GM21717 (cell line): ENCODE measurements around the gene SYCE1.
A peak's percentile ranks its signal among the peaks of the same experiment; 100 is the strongest.
"Not testable (repeated sequence)": the region's sequence is repeated elsewhere in the genome, so short reads cannot be mapped to it uniquely, and the experiment has no call there.

ENCODE experiments used
- ATAC-seq: cut with Tn5 transposase; IDR thresholded peaks from one replicate; pipeline ENCODE4 v1.9.1; 2021; ENCODE audit warnings: mild to moderate bottlenecking, moderate library complexity; ENCODE audit not compliant: unreplicated experiment

Gene SYCE1

DNA sequence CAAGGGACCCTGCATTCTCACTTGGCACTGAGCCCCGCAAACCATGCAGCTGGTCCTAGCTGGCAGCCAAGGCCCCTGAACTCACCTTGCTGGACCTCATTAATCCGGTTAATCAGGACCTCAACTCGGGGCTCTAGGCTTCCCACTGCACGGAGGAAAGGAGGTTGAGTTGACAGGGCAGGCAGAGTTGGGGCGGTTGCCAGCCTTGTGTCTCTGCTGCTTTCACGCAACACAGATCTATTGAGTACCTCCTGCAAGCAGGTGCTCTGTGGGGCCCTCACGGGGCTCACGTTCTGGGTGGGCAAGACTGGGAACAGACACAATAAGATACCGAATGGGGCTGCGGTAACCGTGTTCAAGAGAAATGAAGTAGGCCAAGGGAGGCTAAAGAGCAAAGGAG, 6.2 kb downstream of the SYCE1 start:
- no peak for ATAC-seq

DNA sequence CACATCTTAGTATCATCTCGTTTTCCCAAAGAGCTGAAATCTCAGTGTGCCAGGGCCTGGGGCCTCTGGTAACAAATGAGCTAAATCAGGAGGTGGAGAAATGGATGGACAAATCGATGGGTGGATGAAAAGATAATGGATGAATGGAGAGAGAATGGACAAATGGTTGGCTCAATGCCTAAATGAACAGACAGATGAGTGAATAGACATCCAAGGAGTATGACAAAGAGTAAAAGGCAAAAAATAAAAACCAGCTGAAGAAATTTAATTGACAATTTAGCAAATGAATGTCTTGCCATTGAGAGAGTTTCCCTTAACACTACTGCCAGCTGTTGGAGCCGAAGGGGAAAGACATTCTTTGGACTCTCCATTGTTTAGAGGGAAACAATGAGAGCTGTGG, 8.0 kb downstream of the SYCE1 start:
- no peak for ATAC-seq

DNA sequence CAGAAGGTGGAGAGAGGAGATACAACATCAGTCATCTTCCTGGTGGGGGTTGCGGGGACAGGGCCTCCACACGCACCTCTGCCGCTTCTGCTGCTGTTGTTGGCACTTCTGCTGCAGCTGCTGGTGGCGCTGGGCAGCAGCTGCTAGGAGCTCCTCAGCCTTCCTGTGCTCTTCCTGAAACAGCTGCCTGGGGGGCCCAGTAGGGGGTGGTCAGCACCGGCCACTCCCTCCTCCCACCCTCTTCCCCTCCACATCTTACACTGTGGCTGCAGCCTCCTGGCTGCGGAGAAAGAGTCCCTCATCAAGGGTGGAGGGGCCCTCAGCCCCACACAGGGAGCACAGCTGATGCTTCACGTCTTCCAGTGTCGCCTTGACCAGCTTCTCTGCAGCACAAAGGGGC, 9.9 kb downstream of the SYCE1 start:
- ATAC-seq: no peak

GRCh38 chr10:133554600-133554999, 10.8 kb downstream of the SYCE1 start:
- ATAC-seq: no peak

GRCh38 chr10:133544506-133544905, 20.9 kb downstream of the SYCE1 start:
- ATAC-seq: no peak

- ATAC-seq: not testable (repeated sequence)
Measured at GRCh38 chr10:133541441-133541975, 23.9 kb downstream of the SYCE1 start.

- no peak for ATAC-seq
Measured at GRCh38 chr10:133537546-133538545, 27.5 kb downstream of the SYCE1 start.

DNA sequence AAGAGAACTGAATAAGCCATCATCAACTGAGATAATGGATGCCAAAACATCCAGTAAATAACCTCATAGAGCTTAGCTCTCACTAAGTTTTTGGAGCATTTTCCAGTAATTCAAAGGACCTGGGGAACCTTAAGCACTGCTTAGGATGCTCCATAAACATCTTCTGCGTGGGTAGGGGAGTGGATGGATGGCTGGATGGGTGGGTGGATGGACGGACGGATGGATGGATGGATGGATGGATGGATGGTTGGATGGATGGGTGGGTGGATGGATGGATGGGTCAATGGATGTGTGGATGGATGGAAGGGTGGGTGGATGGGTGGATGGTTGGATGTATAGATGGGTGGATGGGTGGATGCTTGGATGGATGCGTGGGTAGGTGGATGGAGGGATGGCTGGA, 29.2 kb downstream of the SYCE1 start:
- ATAC-seq: no peak

DNA sequence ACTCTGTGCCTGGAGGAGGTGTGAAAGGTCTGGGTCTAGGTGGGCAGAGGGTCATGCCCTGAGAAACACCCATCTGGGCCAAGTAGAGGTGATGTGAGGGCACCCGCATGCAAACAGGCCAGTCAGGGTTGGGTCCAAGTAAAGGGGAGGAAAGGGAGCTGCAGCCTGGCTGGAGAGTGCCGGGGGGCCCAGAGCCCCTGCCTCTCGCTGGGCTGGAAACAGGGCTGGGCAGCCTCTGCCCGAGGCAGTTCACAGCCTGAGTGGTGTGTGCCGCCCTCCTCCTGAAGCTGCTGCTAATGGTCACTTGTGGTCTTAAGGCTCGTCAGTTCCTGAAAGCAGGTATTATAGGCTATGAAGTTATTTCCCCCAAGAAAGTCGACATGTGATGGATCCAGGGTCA, 31.0 kb downstream of the SYCE1 start:
- no peak for ATAC-seq

DNA sequence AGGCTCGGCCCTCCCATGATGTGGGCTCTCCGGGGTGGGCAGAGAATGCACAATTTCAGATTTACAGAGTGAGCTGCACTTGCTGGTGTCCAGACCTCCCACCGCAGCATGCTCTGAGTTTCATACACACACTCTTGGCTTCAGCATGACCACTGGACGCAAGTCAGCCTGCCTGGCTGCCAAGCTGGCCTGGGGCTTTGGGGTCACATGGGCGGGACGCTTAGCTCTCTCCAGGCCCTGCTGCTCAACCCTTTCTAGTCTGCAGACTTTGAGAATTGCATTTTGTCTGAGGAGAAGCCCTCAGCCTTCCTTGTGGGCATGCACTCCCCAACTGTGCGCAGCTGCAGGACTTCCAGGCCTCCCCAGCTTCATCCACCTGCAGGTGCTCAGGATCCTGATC, 32.5 kb downstream of the SYCE1 start:
- ATAC-seq: no peak

DNA sequence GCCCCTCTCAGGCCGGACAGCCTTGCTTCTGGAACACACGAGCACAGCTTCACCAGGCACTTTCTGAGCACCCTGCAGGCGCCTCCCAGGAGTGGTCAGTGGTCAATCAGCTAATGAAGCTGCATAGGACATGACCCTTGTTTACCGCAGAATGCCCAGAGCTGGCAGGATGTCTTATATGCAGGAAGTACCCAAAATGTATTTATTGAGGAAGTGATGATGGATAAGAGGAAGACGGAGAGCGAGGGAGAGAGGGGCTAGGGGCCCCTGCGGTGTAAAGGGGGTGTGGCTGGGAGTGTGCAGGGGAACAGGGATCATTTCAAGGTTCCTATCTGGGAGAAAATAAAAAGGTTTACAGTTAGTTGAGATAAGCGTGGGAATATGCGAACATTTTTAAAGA, 34.9 kb downstream of the SYCE1 start:
- ATAC-seq: no peak

- ATAC-seq: no peak
Measured at GRCh38 chr10:133529576-133529946, 35.8 kb downstream of the SYCE1 start.

- no peak for ATAC-seq
Measured at GRCh38 chr10:133528845-133529575, 36.4 kb downstream of the SYCE1 start.

GRCh38 chr10:133528296-133528844, 37.0 kb downstream of the SYCE1 start:
- no peak for ATAC-seq

GRCh38 chr10:133527771-133528271, 37.6 kb downstream of the SYCE1 start:
- no peak for ATAC-seq

DNA sequence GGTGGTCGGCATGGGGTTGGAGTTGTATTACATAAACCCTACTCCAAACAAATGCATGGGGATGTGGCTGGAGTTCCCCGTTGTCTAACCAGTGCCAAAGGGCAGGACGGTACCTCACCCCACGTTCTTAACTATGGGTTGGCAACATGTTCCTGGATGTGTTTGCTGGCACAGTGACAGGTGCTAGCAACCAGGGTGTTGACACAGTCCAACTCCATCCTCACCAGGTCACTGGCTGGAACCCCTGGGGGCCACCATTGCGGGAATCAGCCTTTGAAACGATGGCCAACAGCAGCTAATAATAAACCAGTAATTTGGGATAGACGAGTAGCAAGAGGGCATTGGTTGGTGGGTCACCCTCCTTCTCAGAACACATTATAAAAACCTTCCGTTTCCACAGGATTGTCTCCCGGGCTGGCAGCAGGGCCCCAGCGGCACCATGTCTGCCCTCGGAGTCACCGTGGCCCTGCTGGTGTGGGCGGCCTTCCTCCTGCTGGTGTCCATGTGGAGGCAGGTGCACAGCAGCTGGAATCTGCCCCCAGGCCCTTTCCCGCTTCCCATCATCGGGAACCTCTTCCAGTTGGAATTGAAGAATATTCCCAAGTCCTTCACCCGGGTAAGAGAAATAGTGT, 38.3 kb downstream of the SYCE1 start, which contains the start of gene CYP2E1:
CYP2E1 (plus strand) TSS at position 407 of the 632 bp plus-strand sequence; CDS start at position 440, 33 bp downstream.
- no peak for ATAC-seq

DNA sequence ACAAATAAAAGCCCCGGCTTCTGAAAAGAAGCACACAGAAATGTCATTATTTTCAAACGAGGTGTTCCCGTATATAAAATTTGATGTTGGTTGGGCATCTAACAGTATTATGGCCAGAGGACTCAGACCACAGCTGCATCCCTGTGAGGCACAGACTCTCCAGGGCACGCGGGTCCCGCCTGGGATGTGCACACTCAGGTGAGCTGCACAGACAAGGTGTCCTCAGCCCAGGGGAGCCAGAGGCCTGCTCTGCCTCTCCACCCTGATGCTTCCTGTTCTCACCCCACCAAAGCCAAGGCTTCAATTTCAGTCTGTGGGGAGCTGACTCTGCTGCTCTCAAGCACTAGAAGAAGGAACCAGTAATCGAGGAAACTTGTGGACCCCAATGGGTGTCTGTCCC, 39.9 kb downstream of the SYCE1 start:
- ATAC-seq: no peak

DNA sequence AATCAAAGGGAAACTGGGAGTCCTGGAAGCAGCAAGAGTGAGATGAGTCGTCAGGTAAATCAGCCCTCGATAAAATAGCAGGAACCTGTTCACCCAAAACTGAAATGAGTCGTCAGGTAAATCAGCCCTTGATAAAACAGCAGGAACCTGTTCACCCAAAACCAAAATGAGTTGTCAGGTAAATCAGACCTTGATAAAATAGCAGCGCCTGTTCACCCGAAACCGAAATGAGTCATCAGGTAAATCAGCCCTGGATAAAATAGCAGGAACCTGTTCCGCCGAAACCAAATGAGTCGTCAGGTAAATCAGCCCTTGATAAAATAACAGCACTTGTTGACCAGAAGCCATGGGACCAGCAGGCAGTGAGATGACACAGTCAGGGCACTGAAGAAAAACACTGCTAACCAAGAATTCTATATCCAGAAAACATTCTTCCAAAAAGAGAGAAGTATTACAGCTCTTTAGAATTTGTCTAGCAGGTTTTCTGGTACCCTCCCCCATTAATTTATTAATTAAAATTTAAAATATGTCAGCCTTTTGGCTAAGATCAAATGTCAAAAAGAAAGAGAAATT, 41.7 kb downstream of the SYCE1 start:
- no peak for ATAC-seq

GRCh38 chr10:133520193-133520738, 45.1 kb downstream of the SYCE1 start:
- peak; percentile 98 for ATAC-seq

DNA sequence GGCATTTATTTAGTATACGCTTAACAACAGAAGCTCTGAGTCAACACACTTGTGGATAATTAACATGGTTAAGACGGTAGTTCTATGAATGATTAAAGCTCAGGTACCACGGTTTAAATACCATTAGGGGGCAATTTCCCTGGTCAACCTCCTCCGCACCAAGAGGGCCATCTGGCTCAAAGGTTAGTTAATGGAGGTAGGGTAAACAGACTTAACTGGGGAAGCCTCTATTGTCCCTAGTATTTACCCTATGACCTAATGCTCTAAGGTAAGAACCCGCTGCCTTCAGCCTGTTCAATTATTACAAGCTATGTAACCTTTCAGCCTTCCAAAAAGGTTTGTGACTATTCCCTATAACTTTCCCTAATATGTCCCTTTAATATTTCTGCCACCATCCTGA, 46.9 kb downstream of the SYCE1 start:
- not testable (repeated sequence) for ATAC-seq
